ENCODE results near the gene GOLM1.

DNA sequence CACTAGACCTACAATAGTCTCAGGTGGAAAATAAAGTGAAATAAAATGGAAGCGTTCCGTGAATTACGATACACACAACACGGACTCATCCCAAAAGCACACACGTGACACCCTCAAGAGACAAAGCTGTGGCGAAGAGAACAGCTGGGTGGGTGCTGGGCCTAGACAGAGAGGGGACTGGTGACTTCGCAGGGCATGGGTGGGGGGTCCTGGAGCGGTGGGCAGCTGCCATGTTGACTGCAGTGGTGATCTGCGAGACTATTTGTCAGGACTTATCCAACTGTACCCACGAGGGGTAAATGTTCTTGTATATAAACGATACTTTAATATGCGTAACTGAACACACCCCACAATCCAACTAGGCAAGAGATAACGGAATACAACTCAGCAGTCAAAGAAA lies 52.0 kb downstream of the GOLM1 start:
- TF ChIP-seq POLR2A (IDR thresholded peaks at IDR 0.05): no peak
- TF ChIP-seq, protein P1, sequence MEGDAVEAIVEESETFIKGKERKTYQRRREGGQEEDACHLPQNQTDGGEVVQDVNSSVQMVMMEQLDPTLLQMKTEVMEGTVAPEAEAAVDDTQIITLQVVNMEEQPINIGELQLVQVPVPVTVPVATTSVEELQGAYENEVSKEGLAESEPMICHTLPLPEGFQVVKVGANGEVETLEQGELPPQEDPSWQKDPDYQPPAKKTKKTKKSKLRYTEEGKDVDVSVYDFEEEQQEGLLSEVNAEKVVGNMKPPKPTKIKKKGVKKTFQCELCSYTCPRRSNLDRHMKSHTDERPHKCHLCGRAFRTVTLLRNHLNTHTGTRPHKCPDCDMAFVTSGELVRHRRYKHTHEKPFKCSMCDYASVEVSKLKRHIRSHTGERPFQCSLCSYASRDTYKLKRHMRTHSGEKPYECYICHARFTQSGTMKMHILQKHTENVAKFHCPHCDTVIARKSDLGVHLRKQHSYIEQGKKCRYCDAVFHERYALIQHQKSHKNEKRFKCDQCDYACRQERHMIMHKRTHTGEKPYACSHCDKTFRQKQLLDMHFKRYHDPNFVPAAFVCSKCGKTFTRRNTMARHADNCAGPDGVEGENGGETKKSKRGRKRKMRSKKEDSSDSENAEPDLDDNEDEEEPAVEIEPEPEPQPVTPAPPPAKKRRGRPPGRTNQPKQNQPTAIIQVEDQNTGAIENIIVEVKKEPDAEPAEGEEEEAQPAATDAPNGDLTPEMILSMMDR (IDR thresholded peaks at IDR 0.05): no peak

Measured in sigmoid colon (tissue), 3 donors.